ENCODE data around the gene DHRS7B.
"Not testable (repeated sequence)": the region's sequence is repeated elsewhere in the genome, so short reads cannot be mapped to it uniquely, and the experiment has no call there.

Gene DHRS7B

GRCh38 chr17:21223086-21223485 lies 96.3 kb downstream of the DHRS7B start:
- H3K4me3 Mint-ChIP-seq = no peak overlapping the region
- H3K9me3 Mint-ChIP-seq = no peaks in the 10 kb centered on the region
- no peak for ATAC-seq (replicated peaks)
- no peak overlapping the region for H3K27ac Mint-ChIP-seq
- no peaks in the 10 kb centered on the region for H3K4me1 Mint-ChIP-seq
- no peak for DNase-seq
- peaks cover 22 to 33% of the 10 kb centered on the region in 2 donors for H3K36me3 Mint-ChIP-seq
- H3K27me3 Mint-ChIP-seq = no peaks in the 10 kb centered on the region

DNA sequence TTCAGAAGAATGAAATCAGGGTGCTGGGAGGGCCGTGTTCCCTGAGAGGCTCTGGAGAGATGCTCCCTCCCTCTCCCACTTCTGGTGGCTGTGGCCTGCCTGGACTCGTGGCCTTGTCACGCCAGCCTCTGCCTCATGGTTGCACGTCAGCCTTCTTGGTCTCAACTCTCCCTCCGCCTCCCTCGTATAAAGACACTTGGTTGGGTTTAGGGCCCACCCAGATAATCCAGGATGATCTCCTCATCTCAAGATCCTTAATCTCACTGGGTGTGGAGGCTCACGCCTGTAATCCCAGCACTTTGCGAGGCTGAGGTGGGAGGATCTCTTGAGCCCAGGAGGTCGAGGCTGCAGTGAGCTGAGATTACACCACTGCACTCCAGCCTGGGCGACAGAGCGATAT lies 100.5 kb downstream of the DHRS7B start:
- not testable (repeated sequence) for H3K27me3 Mint-ChIP-seq
- peaks cover 13 to 24% of the 10 kb centered on the region in 2 donors for H3K36me3 Mint-ChIP-seq

GRCh38 chr17:21228111-21228510 lies 101.3 kb downstream of the DHRS7B start:
- Mint-ChIP-seq H3K4me1 (no peaks in the 10 kb centered on the region), H3K36me3 (peaks cover 7 to 22% of the 10 kb centered on the region in 2 donors), H3K9me3 (peaks cover 6 to 7% of the 10 kb centered on the region in 2 donors), H3K27me3 (no peaks in the 10 kb centered on the region), H3K4me3 (no peak overlapping the region), H3K27ac (peak overlapping the region; percentile 16)
- no peak for ATAC-seq (replicated peaks)
- DNase-seq = no peak

More for the DNA sequence above, 100.5 kb downstream of the DHRS7B start:
- DNase-seq; H3K9me3 Mint-ChIP-seq; H3K4me1 Mint-ChIP-seq; H3K27ac Mint-ChIP-seq; ATAC-seq (replicated peaks); H3K4me3 Mint-ChIP-seq: not testable (repeated sequence)

DNA sequence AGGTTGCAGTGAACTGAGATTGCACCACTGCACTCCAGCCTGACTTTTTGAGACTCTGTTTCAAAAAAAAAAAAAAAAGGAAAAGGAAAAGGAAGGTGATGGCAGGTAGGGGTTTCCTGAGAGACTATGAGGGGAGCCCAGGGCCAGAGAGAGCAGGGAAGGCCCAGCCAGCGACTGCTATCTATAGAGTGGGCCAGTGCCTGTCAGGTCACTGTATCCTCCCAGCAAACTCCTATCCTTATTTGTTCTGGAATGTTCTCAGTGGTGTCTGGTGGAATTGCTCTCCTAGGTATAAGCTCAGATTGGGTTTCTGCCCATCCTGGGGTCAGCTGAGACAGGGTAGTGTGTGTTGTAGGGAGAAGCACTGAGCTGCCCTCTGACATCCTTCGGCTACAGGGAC lies 102.1 kb downstream of the DHRS7B start:
- Mint-ChIP-seq H3K4me1 (no peaks in the 10 kb centered on the region), H3K36me3 (peaks cover 7 to 25% of the 10 kb centered on the region in 2 donors), H3K9me3 (peaks cover 6 to 7% of the 10 kb centered on the region in 2 donors), H3K4me3 (no peak overlapping the region), H3K27ac (no peak overlapping the region), H3K27me3 (no peaks in the 10 kb centered on the region)
- DNase-seq (no peak), ATAC-seq (replicated peaks) (no peak)

DNA sequence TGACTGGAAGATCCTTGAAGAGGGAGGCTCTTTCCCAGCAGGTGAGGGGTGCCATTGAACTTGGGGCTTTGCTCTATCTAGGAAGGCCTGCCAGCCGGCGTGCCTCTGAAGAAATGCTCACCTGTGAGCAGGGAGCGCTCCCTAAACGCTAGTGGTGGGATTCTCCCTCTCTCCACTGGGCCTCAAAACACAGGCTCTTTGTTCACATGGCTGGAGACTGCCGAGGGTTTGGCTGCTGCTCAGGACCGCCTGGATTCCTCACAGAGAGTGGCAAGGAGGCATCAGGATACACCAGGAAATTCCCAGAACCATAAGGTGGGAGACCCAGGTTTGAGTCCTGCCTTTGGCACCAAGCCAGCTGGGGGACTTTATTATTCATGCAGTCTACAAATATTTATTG lies 104.8 kb downstream of the DHRS7B start:
- DNase-seq (no peak), ATAC-seq (replicated peaks) (no peak)
- H3K4me3 Mint-ChIP-seq = no peak overlapping the region
- peaks cover 10 to 12% of the 10 kb centered on the region in 2 donors for H3K9me3 Mint-ChIP-seq
- H3K27me3 Mint-ChIP-seq = no peaks in the 10 kb centered on the region
- peaks cover 7 to 34% of the 10 kb centered on the region in 2 donors for H3K36me3 Mint-ChIP-seq
- no peaks in the 10 kb centered on the region for H3K4me1 Mint-ChIP-seq
- H3K27ac Mint-ChIP-seq = no peak overlapping the region

GRCh38 chr17:21232033-21232749 lies 105.4 kb downstream of the DHRS7B start:
- Mint-ChIP-seq H3K4me1 (no peaks in the 10 kb centered on the region), H3K27ac (no peak overlapping the region), H3K27me3 (no peaks in the 10 kb centered on the region), H3K4me3 (no peak overlapping the region), H3K9me3 (peaks cover 10 to 12% of the 10 kb centered on the region in 2 donors), H3K36me3 (peaks cover 7 to 34% of the 10 kb centered on the region in 2 donors)
- ATAC-seq (replicated peaks) = no peak
- no peak for DNase-seq

GRCh38 chr17:21233581-21234347 lies 107.0 kb downstream of the DHRS7B start:
- no peaks in the 10 kb centered on the region for H3K27me3 Mint-ChIP-seq
- peaks cover 7 to 34% of the 10 kb centered on the region in 2 donors for H3K36me3 Mint-ChIP-seq
- no peaks in the 10 kb centered on the region for H3K4me1 Mint-ChIP-seq
- H3K9me3 Mint-ChIP-seq = peaks cover 10 to 12% of the 10 kb centered on the region in 2 donors
- peak overlapping the region in 1 of 2 donors; percentile 42 for H3K4me3 Mint-ChIP-seq
- ATAC-seq (replicated peaks) (no peak), DNase-seq (no peak)
- H3K27ac Mint-ChIP-seq = peak overlapping the region; percentile 43

- Mint-ChIP-seq H3K36me3 (peaks cover 7 to 34% of the 10 kb centered on the region in 2 donors), H3K27me3 (no peaks in the 10 kb centered on the region), H3K4me1 (no peaks in the 10 kb centered on the region), H3K4me3 (no peak overlapping the region), H3K27ac (peak overlapping the region; percentile 39), H3K9me3 (peaks cover 10 to 12% of the 10 kb centered on the region in 2 donors)
- DNase-seq (no peak), ATAC-seq (replicated peaks) (no peak)
These were observed 109.2 kb downstream of the DHRS7B start for GRCh38 chr17:21235921-21236320.

- peaks cover 0 to 9% of the 10 kb centered on the region in 2 donors for H3K36me3 Mint-ChIP-seq
- no peak overlapping the region for H3K4me3 Mint-ChIP-seq
- H3K27me3 Mint-ChIP-seq = no peaks in the 10 kb centered on the region
- H3K27ac Mint-ChIP-seq = no peak overlapping the region
- H3K9me3 Mint-ChIP-seq = peaks cover 3 to 6% of the 10 kb centered on the region in 2 donors
- ATAC-seq (replicated peaks) (peak; percentile 71 to 72), DNase-seq (no peak)
- peaks cover 0 to 2% of the 10 kb centered on the region in 2 donors for H3K4me1 Mint-ChIP-seq
These were observed 113.1 kb downstream of the DHRS7B start for GRCh38 chr17:21239680-21240368.

GRCh38 chr17:21240369-21241055 lies 113.7 kb downstream of the DHRS7B start:
- ATAC-seq (replicated peaks) (no peak), DNase-seq (no peak)
- no peak overlapping the region for H3K27ac Mint-ChIP-seq
- H3K27me3 Mint-ChIP-seq = no peaks in the 10 kb centered on the region
- peaks cover 0 to 8% of the 10 kb centered on the region in 2 donors for H3K36me3 Mint-ChIP-seq
- peaks cover 2 to 3% of the 10 kb centered on the region in 2 donors for H3K4me1 Mint-ChIP-seq
- H3K4me3 Mint-ChIP-seq = no peak overlapping the region
- H3K9me3 Mint-ChIP-seq = peaks cover 3 to 6% of the 10 kb centered on the region in 2 donors

Data from stimulated activated naive B cell treated with anti-CD40 and anti-IgM and Interleukin-4, amounts not matched to agents 10 μg/mL and 1 μg/mL and 100 μg/mL, for 72 hours (primary cell).